Measurements from ENCODE around the gene HILPDA.

HILPDA gene

GRCh38 chr7:128455543-128456254, at the start of gene HILPDA:
HILPDA (plus strand) TSS chr7:128455878; CDS start chr7:128457269, 1,391 bp downstream.
- peak; percentile 98 for DNase-seq (ENCODE audit: low read depth)

- DNase-seq (ENCODE audit: low read depth), result no peak
These were observed 49.1 kb upstream of the HILPDA start for GRCh38 chr7:128406314-128407232.

- DNase-seq (ENCODE audit: low read depth), result no peak
These were observed 48.5 kb upstream of the HILPDA start for GRCh38 chr7:128407233-128407589.

GRCh38 chr7:128407751-128408708, 47.6 kb upstream of the HILPDA start:
- DNase-seq (ENCODE audit: low read depth), result no peak

DNA sequence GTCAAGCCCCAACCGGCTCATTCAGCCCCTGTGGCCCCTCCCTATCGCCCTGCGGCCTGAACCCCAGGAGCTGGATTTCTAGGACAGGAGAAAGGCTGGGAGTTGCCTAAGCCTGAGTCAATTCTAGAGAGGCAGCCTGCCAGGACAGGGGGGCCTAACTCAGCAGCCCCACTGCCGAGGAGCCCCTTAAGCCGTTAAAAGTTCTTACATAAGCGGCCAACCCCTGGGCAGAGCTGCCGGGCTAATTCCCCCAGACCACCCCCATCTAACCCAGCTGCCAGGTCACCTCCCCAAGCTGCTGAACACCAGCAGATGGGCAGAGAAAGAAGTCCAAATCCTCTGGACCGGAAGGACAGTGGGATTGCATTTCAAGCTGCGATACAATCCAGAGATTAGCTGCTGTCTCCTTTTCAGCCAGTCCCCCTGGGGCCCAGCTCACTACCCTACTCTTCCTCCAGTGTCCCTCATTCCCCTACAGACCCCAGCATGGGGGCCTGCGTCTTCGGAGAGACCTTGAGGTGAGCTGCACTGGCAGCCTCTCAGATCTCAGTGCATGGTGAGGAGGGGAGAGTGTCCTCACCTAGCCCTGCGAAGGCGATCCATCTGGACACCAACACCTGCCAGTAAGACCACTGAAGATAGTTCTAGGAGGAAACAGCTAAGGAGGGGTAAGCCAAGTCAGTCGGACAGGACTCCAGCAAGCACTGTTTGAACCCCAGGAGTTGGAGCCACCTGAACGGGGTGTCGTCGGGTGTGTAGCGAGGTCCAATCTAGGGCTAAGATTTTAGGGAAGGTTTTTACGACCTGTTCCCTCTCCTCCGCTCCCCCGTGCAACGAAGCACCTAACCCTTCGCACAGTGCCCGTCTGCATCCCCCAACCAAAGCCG, 46.7 kb upstream of the HILPDA start:
- peak; percentile 35 for DNase-seq (ENCODE audit: low read depth)

DNA sequence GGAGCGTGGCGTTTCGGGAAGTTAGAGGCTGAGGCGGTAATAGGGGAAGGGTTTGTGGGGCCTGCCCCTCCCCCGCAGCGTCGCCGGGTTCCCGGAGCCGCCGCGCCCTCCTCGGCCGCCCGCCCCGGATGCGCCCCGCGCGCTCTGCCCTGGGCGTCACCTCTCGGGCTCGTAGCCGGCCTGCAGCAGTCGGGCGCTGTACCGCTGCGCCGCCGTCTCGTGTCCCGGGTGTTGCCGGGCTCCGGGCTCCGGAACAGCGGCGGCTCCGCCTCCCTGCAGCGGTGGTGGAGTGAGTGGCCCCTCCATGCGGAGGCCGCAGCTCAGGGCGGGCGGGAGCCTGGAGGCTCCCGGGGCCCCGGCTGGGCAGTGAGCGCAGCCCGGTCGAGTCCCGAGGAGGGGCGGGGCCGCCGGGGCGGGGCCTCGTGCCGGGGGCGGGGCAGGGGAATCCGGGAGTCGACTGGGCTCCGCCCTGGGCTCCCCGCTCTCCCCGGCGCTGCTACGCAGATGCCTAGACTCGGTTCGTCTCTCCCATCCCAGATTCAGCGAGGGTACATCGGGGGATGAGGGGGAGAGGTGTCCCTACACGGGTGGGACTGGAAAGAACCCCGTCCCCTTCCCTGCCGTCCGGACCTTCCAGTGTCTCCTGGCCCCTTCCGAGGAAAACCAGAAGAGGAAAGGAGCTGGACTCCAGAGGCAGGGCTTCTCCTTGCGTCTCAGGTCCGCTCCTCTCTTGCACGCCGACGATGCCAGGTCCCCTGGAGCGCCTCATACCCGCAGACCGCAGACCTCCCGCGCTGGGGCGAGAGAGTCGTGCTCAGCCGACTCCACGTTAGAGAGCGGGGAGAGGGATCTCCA, 45.9 kb upstream of the HILPDA start, which contains the start of gene IMPDH1:
IMPDH1 (minus strand) TSS at position 387 of the 855 bp plus-strand sequence; CDS start at position 306, 81 bp downstream.
- DNase-seq (ENCODE audit: low read depth), result peak; percentile 90

- DNase-seq (ENCODE audit: low read depth), result no peak
These were observed 45.3 kb upstream of the HILPDA start for GRCh38 chr7:128410451-128410753.

DNA sequence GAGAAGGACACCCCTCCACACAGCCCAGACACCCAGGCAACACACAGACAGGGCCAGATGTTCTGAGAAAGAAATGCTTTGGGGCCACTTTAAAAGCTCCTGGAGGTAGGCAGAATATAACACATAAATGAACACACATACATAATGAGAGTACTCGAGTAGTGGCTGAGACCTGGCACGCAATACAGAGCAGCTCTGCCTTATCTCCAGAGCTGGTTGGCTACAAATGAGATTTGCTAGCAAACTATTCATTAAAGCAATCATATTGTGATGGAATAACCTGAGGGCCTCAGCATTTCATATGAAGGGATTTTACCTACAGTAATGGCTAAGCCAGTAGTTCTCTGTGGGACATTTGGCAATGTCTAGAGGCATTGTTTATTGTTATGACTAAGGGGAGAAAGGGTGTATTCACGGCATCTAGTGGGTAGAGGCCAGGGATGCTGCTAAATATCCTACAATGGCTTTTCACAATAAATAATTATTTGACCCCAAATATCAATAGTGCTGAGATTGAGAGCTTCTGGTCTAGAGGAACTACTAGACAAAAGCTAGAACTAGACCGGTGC, 40.4 kb upstream of the HILPDA start:
- DNase-seq (ENCODE audit: low read depth), result no peak

DNA sequence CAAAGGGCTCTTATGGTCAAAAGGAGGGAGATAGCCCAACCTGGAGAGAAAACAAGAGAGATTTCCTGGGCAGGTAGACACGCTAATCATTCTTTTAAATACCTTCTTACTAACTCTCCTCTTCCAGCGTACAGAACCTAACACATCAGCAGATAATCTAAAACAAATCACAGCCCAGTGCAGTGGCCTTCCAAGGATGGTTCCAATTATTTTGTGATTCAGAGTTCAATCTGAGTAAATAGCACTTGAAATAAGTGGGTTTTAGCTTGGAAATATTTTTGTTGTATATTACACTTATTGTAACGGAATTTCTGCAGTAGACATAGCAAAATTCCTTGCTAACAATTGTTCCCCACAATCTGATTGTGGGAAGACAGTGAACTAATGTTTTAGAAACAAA, 38.6 kb upstream of the HILPDA start:
- no peak for DNase-seq (ENCODE audit: low read depth)

GRCh38 chr7:128419257-128419656, 36.4 kb upstream of the HILPDA start:
- no peak for DNase-seq (ENCODE audit: low read depth)

GRCh38 chr7:128420773-128421172, 34.9 kb upstream of the HILPDA start:
- DNase-seq (ENCODE audit: low read depth), result peak; percentile 61

DNA sequence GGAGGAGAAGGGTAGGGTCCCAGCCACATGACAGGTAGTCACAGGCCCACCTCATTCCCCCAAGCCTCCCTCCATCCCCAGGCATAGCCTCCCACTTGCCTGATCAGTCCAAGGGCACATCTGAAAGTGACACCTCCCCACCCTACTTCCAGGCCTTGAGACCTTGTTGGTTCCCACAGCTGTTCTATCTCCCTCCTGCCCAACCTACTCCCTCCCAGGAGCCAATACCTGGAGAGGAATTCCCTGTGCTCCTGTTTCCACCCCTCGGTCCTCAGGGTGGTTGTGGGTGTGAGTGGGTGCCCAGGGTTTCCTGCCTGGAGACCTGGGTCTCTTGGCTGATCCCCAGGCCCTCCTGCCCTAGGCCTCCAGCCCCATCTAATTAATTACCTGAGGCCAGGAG, 34.3 kb upstream of the HILPDA start:
- no peak for DNase-seq (ENCODE audit: low read depth)

- DNase-seq (ENCODE audit: low read depth), result no peak
These were observed 33.6 kb upstream of the HILPDA start for GRCh38 chr7:128422037-128422436.

DNA sequence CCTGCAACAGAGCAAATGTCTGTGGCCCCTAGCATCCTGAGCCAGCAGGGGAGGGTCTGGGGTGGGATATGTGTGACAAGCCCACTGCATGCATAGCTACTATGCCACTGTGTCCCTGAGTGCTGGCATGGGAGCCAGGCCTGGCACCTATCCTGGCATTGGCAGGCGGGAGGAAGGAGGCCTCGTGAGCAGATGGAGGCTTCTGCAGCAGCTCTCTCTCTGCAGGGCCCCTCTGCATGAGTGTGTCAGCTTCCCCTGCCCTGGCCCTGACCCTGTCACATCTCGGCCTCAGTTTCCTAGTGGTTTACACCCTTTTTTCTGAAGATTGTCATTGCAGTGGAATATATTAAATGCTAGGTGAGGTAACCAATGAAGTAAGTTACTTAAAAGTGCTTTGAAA, 32.8 kb upstream of the HILPDA start:
- no peak for DNase-seq (ENCODE audit: low read depth)

DNA sequence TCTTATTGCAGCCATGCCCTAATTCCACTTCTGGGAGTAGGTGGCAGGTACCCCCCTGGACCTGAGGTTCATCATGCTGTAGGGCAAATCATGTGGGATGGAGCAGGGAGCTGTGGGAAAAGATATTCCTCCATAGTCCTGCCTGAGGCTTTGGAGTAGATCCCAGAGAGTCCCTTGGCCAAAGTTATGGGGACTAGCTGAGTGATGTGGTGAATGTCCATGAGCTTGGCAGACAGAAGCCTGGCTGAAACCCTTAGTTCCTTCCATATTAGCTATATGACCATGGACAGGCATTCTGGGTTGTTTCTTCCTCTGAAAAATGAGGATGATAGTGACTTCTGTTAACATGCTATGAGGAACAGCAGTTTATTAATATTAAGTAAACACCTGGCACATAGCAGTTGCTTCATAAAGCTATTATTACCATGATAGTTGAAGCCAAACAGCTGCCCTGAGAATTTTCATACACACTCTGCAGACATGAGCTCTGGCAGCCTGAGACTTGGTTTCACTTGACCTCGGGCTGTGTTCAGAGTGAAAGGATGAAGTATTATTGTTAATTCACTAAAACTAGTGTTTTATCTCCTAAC, 30.9 kb upstream of the HILPDA start:
- DNase-seq (ENCODE audit: low read depth), result no peak

GRCh38 chr7:128425850-128426249, 29.8 kb upstream of the HILPDA start:
- DNase-seq (ENCODE audit: low read depth), result peak; percentile 44

DNA sequence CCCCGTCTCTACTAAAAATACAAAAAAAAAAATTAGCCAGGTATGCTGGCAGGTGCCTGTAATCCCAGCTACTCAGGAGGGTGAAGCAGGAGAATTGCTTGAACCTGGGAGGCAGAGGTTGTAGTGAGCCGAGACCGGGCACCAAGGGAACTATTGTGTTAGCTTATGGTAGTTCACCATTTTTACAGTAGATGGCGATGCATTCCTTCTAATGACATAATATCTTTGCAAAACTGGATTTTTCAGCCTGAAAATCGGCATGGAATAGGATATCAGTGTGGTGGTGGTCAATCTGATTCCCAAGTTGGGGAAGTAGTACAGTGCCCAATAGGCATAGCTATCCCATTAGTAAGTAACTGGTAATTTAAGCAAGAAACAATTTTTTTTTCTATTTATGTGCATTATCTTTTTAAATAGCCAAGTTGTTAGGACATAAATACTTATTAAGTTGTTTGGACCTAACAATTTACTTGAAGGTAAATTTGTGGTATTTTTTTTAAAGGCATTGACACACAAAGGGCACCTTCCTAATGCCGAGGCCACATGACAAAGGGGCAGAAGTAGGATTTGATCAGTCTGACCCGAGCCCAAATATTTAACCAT, 28.3 kb upstream of the HILPDA start:
- DNase-seq (ENCODE audit: low read depth), result peak; percentile 50

DNA sequence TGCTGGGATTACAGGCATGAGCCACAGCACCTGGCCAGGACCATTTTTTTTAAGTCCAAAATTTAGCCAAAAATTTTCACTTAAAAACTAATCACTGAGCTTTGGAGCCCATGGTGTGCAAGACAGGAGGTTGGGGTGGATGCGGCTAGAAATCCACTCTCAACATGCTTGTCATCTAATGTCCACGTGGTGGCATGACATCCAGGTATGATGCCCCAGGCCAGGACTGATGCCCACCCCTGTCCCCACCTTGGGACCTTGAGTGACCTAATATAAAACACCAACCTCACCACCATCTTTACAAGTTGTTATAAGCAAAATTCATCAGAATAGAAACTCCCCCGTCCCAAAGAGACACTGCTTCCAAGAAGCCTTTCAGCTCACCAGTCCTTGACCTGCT, 25.5 kb upstream of the HILPDA start:
- no peak for DNase-seq (ENCODE audit: low read depth)

DNA sequence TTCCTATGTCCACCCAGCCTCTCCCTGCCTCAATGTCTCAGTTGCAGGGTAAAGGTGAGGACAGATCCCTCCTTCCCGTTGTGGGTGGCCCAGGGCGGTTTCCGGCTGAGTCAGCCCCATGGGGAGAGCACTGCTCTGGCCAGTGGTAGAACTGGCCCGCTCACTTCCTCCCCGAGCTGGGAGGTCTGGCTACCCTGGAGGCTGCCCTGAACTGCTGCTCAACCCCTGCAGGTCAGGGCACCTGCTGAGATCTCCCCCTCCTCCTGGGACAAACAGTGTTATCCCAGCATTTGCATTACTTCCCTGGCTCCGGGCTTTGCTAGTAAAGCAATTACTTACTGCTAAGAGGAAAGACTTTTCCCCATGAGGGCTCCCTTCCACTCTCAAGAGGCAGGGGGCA, 24.5 kb upstream of the HILPDA start:
- no peak for DNase-seq (ENCODE audit: low read depth)
